Progenitor cell of endocrine pancreas (in vitro differentiated cells): ENCODE data around the gene PRKCH. TPM values are rescaled to one million over a fixed set of nuclear protein-coding genes. Genes with fewer than 3 reads are reported as not detected.
A peak's percentile ranks its signal among the peaks of the same experiment; 100 is the strongest.

ENCODE experiments used
- DNase-seq: peaks from one replicate; pipeline ENCODE4 v3.0.0; 2021; ENCODE audit warnings: low spot score; ENCODE audit not compliant: unreplicated experiment
- H3K27ac Mint-ChIP-seq: 2 replicates; pipeline ENCODE4 v1.8.0; 2021; ENCODE audit warnings: mild to moderate bottlenecking, moderate library complexity, mixed read lengths
- H3K27me3 Mint-ChIP-seq: 2 replicates; pipeline ENCODE4 v1.8.0; 2021; ENCODE audit warnings: mixed read lengths
- H3K36me3 Mint-ChIP-seq: 2 replicates; pipeline ENCODE4 v1.8.0; 2022; ENCODE audit warnings: mixed read lengths; ENCODE audit not compliant: insufficient read depth
- H3K4me1 Mint-ChIP-seq: 2 replicates; pipeline ENCODE4 v1.8.0; 2021; ENCODE audit warnings: low read depth, mixed read lengths
- H3K4me3 Mint-ChIP-seq: 2 replicates; pipeline ENCODE4 v1.8.0; 2021; ENCODE audit warnings: low read depth, mild to moderate bottlenecking, moderate library complexity, mixed read lengths
- H3K9me3 Mint-ChIP-seq: 2 replicates; pipeline ENCODE4 v1.8.0; 2021; ENCODE audit warnings: low read depth, mixed read lengths
- CTCF ChIP-seq: fragments of 200-600 bp; sonication (generic); IDR thresholded peaks from one replicate; pipeline ENCODE4 v1.5.0; 2021; ENCODE audit warnings: antibody characterized with exemption, mild to moderate bottlenecking; ENCODE audit not compliant: unreplicated experiment
- total RNA-seq: library from RNA; stranded (reverse); gene quantifications from 2 replicates; pipeline ENCODE4 v1.2.1, GENCODE V29; 2021

Gene PRKCH
- total RNA-seq, 1 donor from 2014 or later = 4.5 TPM

- Mint-ChIP-seq H3K27ac (no peak overlapping the region), H3K9me3 (no peaks in the 10 kb centered on the region), H3K27me3 (no peaks in the 10 kb centered on the region), H3K4me3 (no peak overlapping the region), H3K4me1 (peaks cover 13% of the 10 kb centered on the region), H3K36me3 (no peaks in the 10 kb centered on the region)
- no peak for TF ChIP-seq CTCF
- no peak for DNase-seq
These were observed 230.0 kb downstream of the PRKCH start for GRCh38 chr14:61551384-61551783.

- no peaks in the 10 kb centered on the region for H3K27me3 Mint-ChIP-seq
- no peak overlapping the region for H3K4me3 Mint-ChIP-seq
- no peaks in the 10 kb centered on the region for H3K9me3 Mint-ChIP-seq
- DNase-seq = no peak
- peaks cover 8% of the 10 kb centered on the region for H3K4me1 Mint-ChIP-seq
- TF ChIP-seq CTCF = no peak
- no peak overlapping the region for H3K27ac Mint-ChIP-seq
- H3K36me3 Mint-ChIP-seq = no peaks in the 10 kb centered on the region
These were observed 230.9 kb downstream of the PRKCH start for GRCh38 chr14:61552241-61552640.

- peak overlapping the region; percentile 6 for H3K27ac Mint-ChIP-seq
- no peaks in the 10 kb centered on the region for H3K27me3 Mint-ChIP-seq
- H3K9me3 Mint-ChIP-seq = no peaks in the 10 kb centered on the region
- no peak for DNase-seq
- no peak for TF ChIP-seq CTCF
- H3K4me1 Mint-ChIP-seq = peaks cover 8% of the 10 kb centered on the region
- no peaks in the 10 kb centered on the region for H3K36me3 Mint-ChIP-seq
- no peak overlapping the region for H3K4me3 Mint-ChIP-seq
These were observed 232.6 kb downstream of the PRKCH start for GRCh38 chr14:61553730-61554641.

GRCh38 chr14:61555056-61555838 lies 233.9 kb downstream of the PRKCH start:
- Mint-ChIP-seq H3K27me3 (no peaks in the 10 kb centered on the region), H3K27ac (no peak overlapping the region), H3K4me1 (peaks cover 12% of the 10 kb centered on the region), H3K9me3 (no peaks in the 10 kb centered on the region), H3K4me3 (no peak overlapping the region), H3K36me3 (no peaks in the 10 kb centered on the region)
- DNase-seq = no peak
- TF ChIP-seq CTCF = no peak

- no peak for DNase-seq
- no peak for TF ChIP-seq CTCF
- Mint-ChIP-seq H3K27ac (no peak overlapping the region), H3K36me3 (no peaks in the 10 kb centered on the region), H3K27me3 (no peaks in the 10 kb centered on the region), H3K9me3 (no peaks in the 10 kb centered on the region), H3K4me1 (peaks cover 16% of the 10 kb centered on the region), H3K4me3 (no peak overlapping the region)
These were observed 235.1 kb downstream of the PRKCH start for GRCh38 chr14:61556455-61556854.
